Activated naive CD4-positive, alpha-beta T cell treated with anti-CD3 and anti-CD28 coated beads for 36 hours (primary cell): ENCODE results near the gene PCDHB8. TPM values are rescaled to one million over a fixed set of nuclear protein-coding genes. Genes with fewer than 3 reads are reported as not detected.
"Not testable (repeated sequence)": the region's sequence is repeated elsewhere in the genome, so short reads cannot be mapped to it uniquely, and the experiment has no call there.

Experiments used
- CTCF ChIA-PET: fragments of 350-600 bp; sonication (Branson Sonifier 250); formaldehyde crosslinking; loops from one replicate; lab custom pipeline; 2021; ENCODE audit warnings: antibody characterized with exemption; lab: Charles Lee
- DNase-seq: peaks from one replicate; pipeline ENCODE4 v3.0.0-alpha.2; 2020
- H3K27ac Mint-ChIP-seq: one replicate; pipeline ENCODE4 v1.8.0; 2021; ENCODE audit warnings: mild to moderate bottlenecking, mixed read lengths
- H3K27me3 Mint-ChIP-seq: one replicate; pipeline ENCODE4 v1.8.0; 2021; ENCODE audit warnings: low read depth, mixed read lengths
- H3K36me3 Mint-ChIP-seq: one replicate; pipeline ENCODE4 v1.8.0; 2021; ENCODE audit warnings: low read depth, mixed read lengths
- H3K4me1 Mint-ChIP-seq: one replicate; pipeline ENCODE4 v1.8.0; 2021; ENCODE audit warnings: low read depth, mixed read lengths
- H3K4me3 Mint-ChIP-seq: one replicate; pipeline ENCODE4 v1.8.0; 2021; ENCODE audit warnings: mild to moderate bottlenecking, moderate library complexity, mixed read lengths
- H3K9me3 Mint-ChIP-seq: one replicate; pipeline ENCODE4 v1.8.0; 2021; ENCODE audit warnings: mixed read lengths
- intact Hi-C: fragments of 100-400 bp; cut with micrococcal nuclease; formaldehyde crosslinking; loops from one replicate; pipeline ENCODE4 v1.15.1; 2023
- total RNA-seq, 2 experiments: library from RNA; stranded (reverse); gene quantifications; one replicate each; pipeline ENCODE4 v1.2.3, GENCODE V29; 2021

Gene PCDHB8
- total RNA-seq, 2 experiments from 2014 or later = not detected

GRCh38 chr5:141214583-141214982 is 37.0 kb downstream of the PCDHB8 start:
- CTCF ChIA-PET = interaction anchor here (0.6 kb wide), 1 partner anchor 78 kb away, joined by 4 read pairs; no protein-coding TSS in a partner anchor
- intact Hi-C loops = loop anchor here (10.0 kb wide), 1 partner anchor 160 kb away; the partner anchor contains the start of genes PCDHGA6 and PCDHGB3
- H3K36me3 Mint-ChIP-seq = peaks cover 20% of the 10 kb centered on the region

GRCh38 chr5:141215504-141215903 is 37.9 kb downstream of the PCDHB8 start:
- intact Hi-C loops = loop anchor here (10.0 kb wide), 1 partner anchor 159 kb away; the partner anchor contains the start of genes PCDHGA6 and PCDHGB3

More at GRCh38 chr5:141214583-141214982, 37.0 kb downstream of the PCDHB8 start:
- H3K27ac Mint-ChIP-seq, H3K4me3 Mint-ChIP-seq, H3K4me1 Mint-ChIP-seq, DNase-seq: not testable (repeated sequence)
- H3K27me3 Mint-ChIP-seq = peaks cover 54% of the 10 kb centered on the region
- peaks cover 30% of the 10 kb centered on the region for H3K9me3 Mint-ChIP-seq

GRCh38 chr5:141216035-141216434 is 38.4 kb downstream of the PCDHB8 start:
- H3K4me1 Mint-ChIP-seq, H3K27ac Mint-ChIP-seq, DNase-seq, CTCF ChIA-PET, H3K4me3 Mint-ChIP-seq: not testable (repeated sequence)
- Mint-ChIP-seq H3K36me3 (peaks cover 14% of the 10 kb centered on the region), H3K27me3 (peaks cover 50% of the 10 kb centered on the region), H3K9me3 (peaks cover 29% of the 10 kb centered on the region)
- intact Hi-C loops = loop anchor here (10.0 kb wide), 1 partner anchor 159 kb away; the partner anchor contains the start of genes PCDHGA6 and PCDHGB3

More at GRCh38 chr5:141215504-141215903, 37.9 kb downstream of the PCDHB8 start:
- CTCF ChIA-PET, H3K4me1 Mint-ChIP-seq, H3K27ac Mint-ChIP-seq, H3K4me3 Mint-ChIP-seq, DNase-seq: not testable (repeated sequence)
- H3K36me3 Mint-ChIP-seq = peaks cover 17% of the 10 kb centered on the region
- H3K27me3 Mint-ChIP-seq = peaks cover 49% of the 10 kb centered on the region
- peaks cover 32% of the 10 kb centered on the region for H3K9me3 Mint-ChIP-seq

- intact Hi-C loops = loop anchor here (10.0 kb wide), 1 partner anchor 332 kb away; no protein-coding TSS in a partner anchor
- no peak for DNase-seq
- Mint-ChIP-seq H3K27ac (no peak within 1 kb of the TSS), H3K4me3 (no peak within 1 kb of the TSS), H3K4me1 (peaks cover 4% of the 10 kb centered on the region), H3K9me3 (peaks cover 18% of the 10 kb centered on the region), H3K27me3 (peaks cover 56% of the 10 kb centered on the region), H3K36me3 (peaks cover 10% of the 10 kb centered on the region)
- CTCF ChIA-PET = interaction anchor here (0.6 to 1.5 kb wide), 7 partner anchors 14 to 201 kb away, joined by 3 to 5 read pairs (median 4); partner anchors contain the start of gene SLC25A2
Measured at GRCh38 chr5:141223112-141223783, 45.7 kb downstream of the PCDHB8 start, which contains the start of gene PCDHB14. Gene PCDHB14 (plus strand): TSS chr5:141223343. CDS start chr5:141223506, 163 bp downstream.

GRCh38 chr5:141224844-141225243 is 47.3 kb downstream of the PCDHB8 start:
- H3K4me3 Mint-ChIP-seq, H3K27ac Mint-ChIP-seq, DNase-seq, H3K4me1 Mint-ChIP-seq, H3K9me3 Mint-ChIP-seq, CTCF ChIA-PET: not testable (repeated sequence)
- peaks cover 10% of the 10 kb centered on the region for H3K36me3 Mint-ChIP-seq
- intact Hi-C loops = loop anchor here (10.0 kb wide), 1 partner anchor 330 kb away; no protein-coding TSS in a partner anchor
- H3K27me3 Mint-ChIP-seq = peaks cover 50% of the 10 kb centered on the region

GRCh38 chr5:141225421-141225820 is 47.8 kb downstream of the PCDHB8 start:
- peaks cover 50% of the 10 kb centered on the region for H3K27me3 Mint-ChIP-seq
- peaks cover 10% of the 10 kb centered on the region for H3K36me3 Mint-ChIP-seq
- not testable (repeated sequence) for H3K27ac Mint-ChIP-seq

More at GRCh38 chr5:141225421-141225820, 47.8 kb downstream of the PCDHB8 start:
- CTCF ChIA-PET, H3K4me3 Mint-ChIP-seq, H3K9me3 Mint-ChIP-seq, H3K4me1 Mint-ChIP-seq, DNase-seq: not testable (repeated sequence)
- intact Hi-C loops = loop anchor here (10.0 kb wide), 1 partner anchor 329 kb away; no protein-coding TSS in a partner anchor

Other genes starting within 250 kb of the PCDHB8 start
- gene PCDHAC2, start 211.3 kb upstream of the PCDHB8 start, total RNA-seq = not detected
- gene PCDHB1, start 126.4 kb upstream of the PCDHB8 start, total RNA-seq = not detected
- gene PCDHB2, start 83.2 kb upstream of the PCDHB8 start, total RNA-seq = not detected
- not detected for gene PCDHB3, start 77.3 kb upstream of the PCDHB8 start, total RNA-seq
- not detected for gene PCDHB4, start 56.0 kb upstream of the PCDHB8 start, total RNA-seq
- not detected for gene PCDHB5, start 42.6 kb upstream of the PCDHB8 start, total RNA-seq
- not detected for gene PCDHB6, start 27.7 kb upstream of the PCDHB8 start, total RNA-seq
- not detected for gene PCDHB7, start 5.1 kb upstream of the PCDHB8 start, total RNA-seq
- not detected for gene PCDHB16, start 4.6 kb downstream of the PCDHB8 start, total RNA-seq
- gene PCDHB9, start 9.4 kb downstream of the PCDHB8 start, total RNA-seq = not detected
- gene PCDHB10, start 14.6 kb downstream of the PCDHB8 start, total RNA-seq = not detected
- gene PCDHB11, start 21.8 kb downstream of the PCDHB8 start, total RNA-seq = not detected
- not detected for gene PCDHB12, start 30.9 kb downstream of the PCDHB8 start, total RNA-seq
- not detected for gene PCDHB13, start 36.1 kb downstream of the PCDHB8 start, total RNA-seq
- not detected for gene PCDHB14, start 45.6 kb downstream of the PCDHB8 start, total RNA-seq
- gene PCDHB15, start 67.6 kb downstream of the PCDHB8 start, total RNA-seq = not detected
- not detected for gene SLC25A2, start 126.3 kb downstream of the PCDHB8 start, total RNA-seq
- gene TAF7, start 143.0 kb downstream of the PCDHB8 start, total RNA-seq = 10 to 100 TPM; 57.0 to 57.9 TPM
- not detected for gene PCDHGA1, start 152.7 kb downstream of the PCDHB8 start, total RNA-seq
- gene PCDHGA2, start 161.0 kb downstream of the PCDHB8 start, total RNA-seq = not detected
- not detected for gene PCDHGA3, start 166.0 kb downstream of the PCDHB8 start, total RNA-seq
- gene PCDHGB1, start 172.3 kb downstream of the PCDHB8 start, total RNA-seq = not detected
- not detected for gene PCDHGA4, start 177.2 kb downstream of the PCDHB8 start, total RNA-seq
- not detected for gene PCDHGB2, start 182.2 kb downstream of the PCDHB8 start, total RNA-seq
- gene PCDHGA5, start 186.4 kb downstream of the PCDHB8 start, total RNA-seq = under 1 TPM in 1 of 2 experiments, not detected in 1; 0.05 TPM
- under 1 TPM in 1 of 2 experiments, not detected in 1; 0.07 TPM for gene PCDHGB3, start 192.5 kb downstream of the PCDHB8 start, total RNA-seq
- under 1 TPM; 0.05 to 0.07 TPM for gene PCDHGA6, start 196.1 kb downstream of the PCDHB8 start, total RNA-seq
- gene PCDHGA7, start 205.0 kb downstream of the PCDHB8 start, total RNA-seq = not detected
- gene PCDHGB4, start 209.9 kb downstream of the PCDHB8 start, total RNA-seq = not detected
- gene PCDHGA8, start 214.8 kb downstream of the PCDHB8 start, total RNA-seq = not detected
- under 1 TPM in 1 of 2 experiments, not detected in 1; 0.12 TPM for gene PCDHGB5, start 220.2 kb downstream of the PCDHB8 start, total RNA-seq
- gene PCDHGA9, start 225.0 kb downstream of the PCDHB8 start, total RNA-seq = under 1 TPM in 1 of 2 experiments, not detected in 1; 0.07 TPM
- gene PCDHGB6, start 230.2 kb downstream of the PCDHB8 start, total RNA-seq = under 1 TPM in 1 of 2 experiments, not detected in 1; 0.05 TPM
- under 1 TPM in 1 of 2 experiments, not detected in 1; 0.05 TPM for gene PCDHGA10, start 235.2 kb downstream of the PCDHB8 start, total RNA-seq
- gene PCDHGB7, start 239.9 kb downstream of the PCDHB8 start, total RNA-seq = not detected
- under 1 TPM; 0.10 to 0.17 TPM for gene PCDHGA11, start 243.3 kb downstream of the PCDHB8 start, total RNA-seq